Ramos (cell line): ENCODE results near the gene ACTL6B.

ENCODE experiments used
- in situ Hi-C: fragments of 300-500 bp; cut with MboI; formaldehyde crosslinking; loops from one replicate; pipeline ENCODE4 v1.14.3; 2022; ENCODE audit warnings: low sequenced_read_pairs; ENCODE audit not compliant: unreplicated experiment

Gene ACTL6B

DNA sequence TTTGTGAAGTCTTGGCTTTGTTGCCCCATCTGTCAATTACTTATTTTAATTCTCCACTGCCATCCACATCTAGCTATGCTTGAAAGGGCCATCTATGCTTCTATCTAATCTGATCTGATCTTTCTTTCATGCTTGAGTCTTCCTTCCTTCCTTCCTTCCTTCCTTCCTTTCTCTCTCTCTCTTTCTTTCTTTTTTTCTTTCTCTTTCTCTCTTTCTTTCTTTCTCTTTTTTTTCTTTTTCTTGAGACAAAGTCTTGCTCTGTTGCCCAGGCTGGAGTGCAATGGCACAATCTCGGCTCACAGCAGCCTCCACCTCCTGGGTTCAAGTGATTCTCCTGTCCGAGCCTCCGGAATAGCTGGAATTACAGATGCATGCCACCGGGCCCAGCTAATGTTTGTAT lies 26.2 kb downstream of the ACTL6B start:
- in situ Hi-C loops = no loop called here

DNA sequence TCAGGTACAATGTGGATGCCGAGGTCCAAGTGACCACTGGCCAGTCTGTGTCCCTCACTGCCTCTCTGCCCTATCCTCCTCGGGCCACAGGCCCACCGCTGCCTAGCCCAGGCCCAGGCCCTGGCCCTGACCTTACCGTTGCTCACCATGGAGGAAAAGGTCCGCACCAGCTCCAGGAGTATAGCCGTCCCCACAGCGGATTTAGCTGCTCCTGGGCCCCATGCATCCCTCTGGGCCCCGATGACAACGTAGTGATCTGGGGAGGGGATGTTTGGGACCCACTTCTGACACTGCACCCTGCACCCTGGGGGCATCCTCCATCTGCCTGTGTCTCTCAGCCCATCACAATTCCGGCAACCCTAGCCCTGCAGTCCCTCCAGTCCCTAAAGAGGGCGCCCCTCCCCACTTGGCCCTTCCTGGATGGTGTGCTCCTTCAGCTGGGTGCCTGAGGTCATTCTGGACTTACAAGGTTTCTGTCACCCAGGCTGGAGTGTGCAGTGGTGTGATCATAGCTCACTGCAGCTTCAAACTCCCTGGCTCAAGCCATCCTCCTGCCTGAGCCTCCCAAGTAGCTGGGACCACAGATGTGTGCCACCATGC lies 27.0 kb downstream of the ACTL6B start:
- in situ Hi-C loops = no loop called here

GRCh38 chr7:100627238-100627549 lies 29.1 kb downstream of the ACTL6B start:
- in situ Hi-C loops = no loop called here

GRCh38 chr7:100626530-100627237 lies 29.6 kb downstream of the ACTL6B start:
- in situ Hi-C loops = no loop called here

- in situ Hi-C loops = no loop called here
Measured at GRCh38 chr7:100626055-100626454, 30.2 kb downstream of the ACTL6B start.

- in situ Hi-C loops = no loop called here
Measured at GRCh38 chr7:100623951-100624824, 32.1 kb downstream of the ACTL6B start.

GRCh38 chr7:100621554-100621953 lies 34.7 kb downstream of the ACTL6B start:
- in situ Hi-C loops = no loop called here

- in situ Hi-C loops = no loop called here
Measured at GRCh38 chr7:100620804-100621203, 35.4 kb downstream of the ACTL6B start.

GRCh38 chr7:100620239-100620638 lies 36.0 kb downstream of the ACTL6B start:
- in situ Hi-C loops = no loop called here

DNA sequence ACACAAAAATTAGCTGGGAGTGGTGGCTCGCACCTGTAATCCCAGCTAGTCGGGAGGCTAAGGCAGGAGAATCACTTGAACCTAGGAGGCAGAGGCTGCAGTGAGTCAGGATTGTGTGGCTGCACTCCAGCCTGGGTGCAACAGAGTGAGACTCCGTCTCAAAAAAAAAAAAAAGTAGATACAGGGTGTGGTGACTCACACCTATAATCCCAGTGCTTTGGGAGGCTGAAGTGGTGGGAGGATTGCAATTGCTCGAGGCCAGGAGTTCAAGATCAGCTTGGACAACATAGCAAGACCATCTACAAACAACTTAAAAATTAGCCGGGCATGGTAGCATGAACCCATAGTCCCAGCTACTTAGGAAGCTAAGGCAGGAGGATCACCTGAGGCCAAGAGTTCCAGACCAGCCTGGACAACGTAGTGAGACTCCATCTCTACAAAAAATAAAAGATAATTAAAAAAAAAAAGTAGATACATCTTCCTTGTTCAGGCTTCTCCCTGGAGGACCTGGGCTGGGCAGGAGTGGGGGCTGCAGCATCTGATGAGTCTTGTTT lies 41.9 kb downstream of the ACTL6B start:
- in situ Hi-C loops = no loop called here

DNA sequence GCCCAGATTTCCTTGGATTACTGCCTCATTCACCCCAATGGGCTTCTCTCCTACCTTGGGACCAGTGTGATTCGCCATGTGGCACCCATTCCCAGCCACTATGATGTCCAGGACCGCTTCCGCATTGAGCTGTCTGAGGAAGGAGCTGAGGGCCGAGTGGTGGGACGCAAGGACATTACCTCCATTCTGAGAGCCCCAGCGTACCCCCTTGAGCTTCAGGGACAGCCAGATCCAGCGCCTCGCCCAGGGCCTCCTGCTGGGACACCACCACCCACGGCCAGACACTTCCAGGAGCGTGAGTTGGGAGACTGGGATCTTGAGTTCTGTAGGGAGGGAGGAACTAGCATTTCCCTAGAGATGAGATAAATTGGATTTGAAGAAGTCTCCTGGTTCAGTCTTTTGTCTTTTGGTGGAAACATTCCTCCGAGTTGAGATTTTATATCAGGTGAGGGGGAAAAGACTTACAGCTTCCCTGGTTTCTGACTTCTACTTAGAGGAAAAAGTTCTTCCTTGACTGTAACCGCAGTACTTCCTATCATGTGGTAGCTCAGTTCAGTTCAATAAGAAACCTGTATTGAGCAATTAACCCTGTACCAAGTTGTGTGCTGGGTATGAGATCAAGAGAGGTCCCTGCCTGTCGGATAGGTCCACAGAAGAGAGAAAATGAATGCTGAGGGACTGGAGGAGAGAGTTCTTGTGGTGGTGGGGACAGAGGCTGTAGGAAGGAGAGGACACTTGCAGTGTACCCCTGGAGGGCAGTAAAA lies 42.7 kb downstream of the ACTL6B start:
- in situ Hi-C loops = no loop called here

- in situ Hi-C loops = no loop called here
Measured at GRCh38 chr7:100612730-100613390, 43.4 kb downstream of the ACTL6B start.

DNA sequence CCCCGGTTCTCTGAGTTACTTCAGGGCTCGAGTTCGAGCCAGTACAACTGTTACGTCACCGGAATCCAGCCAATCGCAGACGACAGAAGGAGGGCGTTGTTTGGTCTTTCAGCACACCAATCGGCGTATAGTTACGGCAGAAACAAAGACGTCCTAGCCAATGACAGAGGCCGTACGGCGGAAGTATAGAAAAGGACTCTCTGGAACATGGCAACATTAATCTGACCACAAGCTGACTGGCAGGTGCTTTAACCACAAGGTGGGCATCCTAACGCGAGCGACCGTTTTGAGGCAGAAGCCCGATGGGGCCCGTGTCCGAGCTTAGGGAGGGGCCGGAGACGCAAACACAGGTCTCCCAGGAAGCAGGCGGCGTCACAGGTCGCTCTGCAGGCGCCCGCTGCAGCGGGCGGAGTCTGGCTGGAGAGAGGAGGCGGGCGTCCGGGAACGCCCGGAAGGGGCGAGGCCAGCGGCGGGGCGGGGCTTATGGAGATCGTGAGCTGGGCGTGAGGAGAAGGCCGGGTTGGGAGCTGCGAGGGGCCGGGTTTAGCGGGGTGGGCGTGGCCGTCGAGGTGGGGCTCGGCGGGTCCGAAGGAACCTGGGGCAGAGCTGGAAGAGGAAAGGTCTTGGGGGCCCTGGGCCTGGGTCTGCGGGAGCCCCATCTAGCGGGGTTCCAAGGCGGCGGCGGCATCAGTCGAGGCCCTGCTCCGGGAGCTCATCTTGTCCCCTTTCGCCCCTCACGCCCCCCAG lies 44.1 kb downstream of the ACTL6B start, which contains the start of gene MOSPD3:
Gene MOSPD3 (plus strand): TSS at position 558 of the 747 bp plus-strand sequence. CDS start 252 bp downstream, outside the sequence.
- in situ Hi-C loops = no loop called here

DNA sequence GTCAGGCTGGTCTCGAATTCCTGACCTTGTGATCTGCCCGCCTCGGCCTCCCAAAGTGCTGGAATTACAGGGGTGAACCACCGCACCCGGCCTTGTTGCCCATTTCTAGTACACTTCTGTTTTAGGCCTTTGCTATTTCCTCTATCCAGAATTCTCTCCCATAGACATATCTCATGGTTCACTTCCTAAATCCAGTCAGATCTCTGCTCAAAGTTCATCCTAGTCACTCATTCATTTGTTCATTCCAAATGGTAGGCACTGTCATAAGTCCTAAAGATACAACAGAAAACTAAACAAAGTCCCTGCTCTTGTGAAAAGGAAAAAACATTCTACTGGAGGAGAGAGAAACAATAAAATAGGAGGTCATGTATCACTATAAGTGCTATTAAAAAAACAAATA lies 46.3 kb downstream of the ACTL6B start:
- in situ Hi-C loops = no loop called here

GRCh38 chr7:100607111-100607510 lies 49.1 kb downstream of the ACTL6B start:
- in situ Hi-C loops = no loop called here

- in situ Hi-C loops = no loop called here
Measured at GRCh38 chr7:100606313-100606712, 49.9 kb downstream of the ACTL6B start.

- in situ Hi-C loops = no loop called here
Measured at GRCh38 chr7:100604976-100605911, 51.0 kb downstream of the ACTL6B start.
